GM23338 (cell line): Measurements from ENCODE around the gene HEXD. TPM values are rescaled to one million over a fixed set of nuclear protein-coding genes. Genes with fewer than 3 reads are reported as not detected.

Experiments
- ATAC-seq: fragments of 200-7000 bp; cut with Tn5 transposase; 3 replicates; pipeline ENCODE4 v1.9.1; 2020
- DNase-seq: peaks from one replicate; pipeline ENCODE4 v3.0.0-alpha.2; 2015; ENCODE audit warnings: low spot score
- H2AFZ ChIP-seq: fragments of 200-600 bp; sonication (generic); 2 replicates; pipeline ENCODE4 v1.8.0; 2016; ENCODE audit warnings: antibody characterized with exemption, mild to moderate bottlenecking, moderate library complexity
- H3F3A ChIP-seq: fragments of 200-600 bp; sonication (generic); replicated peaks from 2 replicates; pipeline ENCODE4 v1.8.0; 2017; ENCODE audit warnings: antibody characterized with exemption, mixed run types, low read depth
- H3K27ac ChIP-seq: fragments of 200-600 bp; sonication (generic); 2 replicates; pipeline ENCODE4 v1.6.1; 2016; ENCODE audit warnings: low read depth
- H3K27me3 ChIP-seq: fragments of 200-600 bp; sonication (generic); 2 replicates; pipeline ENCODE4 v1.8.0; 2016; ENCODE audit warnings: mild to moderate bottlenecking, mixed run types, moderate library complexity; ENCODE audit not compliant: insufficient read depth
- H3K36me3 ChIP-seq: fragments of 200-600 bp; sonication (generic); 2 replicates; pipeline ENCODE4 v1.8.0; 2016; ENCODE audit warnings: mild to moderate bottlenecking; ENCODE audit not compliant: insufficient read depth
- H3K4me1 ChIP-seq: fragments of 200-600 bp; sonication (generic); 2 replicates; pipeline ENCODE4 v1.8.0; 2016; ENCODE audit warnings: mild to moderate bottlenecking, moderate library complexity; ENCODE audit not compliant: insufficient read depth
- H3K4me2 ChIP-seq: fragments of 200-600 bp; sonication (generic); 2 replicates; pipeline ENCODE4 v1.7.1; 2017; ENCODE audit warnings: mixed run types
- H3K4me3 ChIP-seq: fragments of 200-600 bp; sonication (generic); 2 replicates; pipeline ENCODE4 v1.6.1; 2016; ENCODE audit warnings: mixed run types
- H3K79me2 ChIP-seq: fragments of 200-600 bp; sonication (generic); replicated peaks from 2 replicates; pipeline ENCODE4 v1.8.0; 2017; ENCODE audit warnings: mild to moderate bottlenecking; ENCODE audit not compliant: insufficient read depth
- H3K9me2 ChIP-seq: fragments of 200-600 bp; sonication (generic); 2 replicates; pipeline ENCODE4 v1.8.0; 2017; ENCODE audit not compliant: insufficient read depth
- H4K20me1 ChIP-seq: fragments of 200-600 bp; sonication (generic); replicated peaks from 2 replicates; pipeline ENCODE4 v1.8.0; 2017; ENCODE audit warnings: mild to moderate bottlenecking; ENCODE audit not compliant: insufficient read depth
- H3K27ac Mint-ChIP-seq: 2 replicates; pipeline ENCODE4 v1.8.0; 2020; ENCODE audit warnings: inconsistent platforms, mild to moderate bottlenecking, moderate library complexity, mixed read lengths
- H3K27me3 Mint-ChIP-seq: 3 replicates; pipeline ENCODE4 v1.8.0; 2022; ENCODE audit warnings: low read depth, mild to moderate bottlenecking, moderate library complexity, mixed read lengths, inconsistent platforms; ENCODE audit not compliant: insufficient read depth, poor library complexity
- H3K36me3 Mint-ChIP-seq: 3 replicates; pipeline ENCODE4 v1.8.0; 2021; ENCODE audit warnings: low read depth, mild to moderate bottlenecking, inconsistent platforms, moderate library complexity, mixed read lengths
- H3K4me1 Mint-ChIP-seq: 3 replicates; pipeline ENCODE4 v1.8.0; 2020; ENCODE audit warnings: mild to moderate bottlenecking, inconsistent platforms, mixed read lengths
- H3K4me3 Mint-ChIP-seq: 3 replicates; pipeline ENCODE4 v1.8.0; 2021; ENCODE audit warnings: moderate library complexity, mild to moderate bottlenecking, inconsistent platforms, mixed read lengths
- H3K9me3 Mint-ChIP-seq: 3 replicates; pipeline ENCODE4 v1.8.0; 2020; ENCODE audit warnings: moderate library complexity, mild to moderate bottlenecking, inconsistent platforms, mixed read lengths
- CREB1 ChIP-seq: fragments of 250-450 bp; sonication (Bioruptor Pico); IDR thresholded peaks from 2 replicates; pipeline ENCODE4 v1.5.0; 2020; ENCODE audit warnings: low read depth, mild to moderate bottlenecking, moderate library complexity
- CTCF ChIP-seq, 2 experiments: fragments of 200-600 bp in 1 of 2; sonication (generic) in 1 of 2; conservative IDR thresholded peaks; 2 replicates each; pipeline versions ENCODE4 v1.5.1 to v1.6.1; 2016 to 2017; ENCODE audit warnings: antibody characterized with exemption in 2 of 2, low read depth in 2 of 2, mild to moderate bottlenecking in 2 of 2, moderate library complexity in 1 of 2
- EZH2 ChIP-seq: fragments of 200-600 bp; sonication (generic); IDR thresholded peaks from one replicate; pipeline ENCODE4 v1.8.0; 2017; ENCODE audit warnings: antibody characterized with exemption, mild to moderate bottlenecking, low read depth; ENCODE audit not compliant: unreplicated experiment
- EZH2phosphoT487 ChIP-seq: fragments of 200-600 bp; sonication (generic); IDR thresholded peaks from one replicate; pipeline ENCODE4 v1.8.1; 2018; ENCODE audit warnings: antibody characterized with exemption; ENCODE audit not compliant: unreplicated experiment
- POLR2AphosphoS5 ChIP-seq: IDR thresholded peaks from 2 replicates; pipeline ENCODE4 v1.6.1; 2016; ENCODE audit warnings: antibody characterized with exemption, low read depth
- REST ChIP-seq: IDR thresholded peaks from one replicate; pipeline ENCODE4 v1.6.1; 2018; ENCODE audit warnings: antibody characterized with exemption; ENCODE audit not compliant: unreplicated experiment
- ZNF114 ChIP-seq: fragments of 250-450 bp; sonication (Bioruptor Pico); IDR thresholded peaks from 2 replicates; pipeline ENCODE4 v1.5.0; 2020; ENCODE audit warnings: mild to moderate bottlenecking, moderate library complexity
- ZNF331 ChIP-seq: fragments of 250-450 bp; sonication (Bioruptor Pico); IDR thresholded peaks from 2 replicates; pipeline ENCODE4 v1.5.0; 2020; ENCODE audit warnings: low read depth, mild to moderate bottlenecking, moderate library complexity
- polyA plus RNA-seq: library from polyadenylated mRNA; unstranded; fragments of >200 nt; fragmentation: Nextera tagmentation; extraction: Ambion mirVana; gene quantifications from 2 replicates; pipeline ENCODE4 v1.2.1, GENCODE V29; 2016
- total RNA-seq: library from RNA; depleted of rRNA; stranded (reverse); fragments of >200 nt; shearing (Covaris generic); gene quantifications from 2 replicates; pipeline ENCODE4 v1.2.3, GENCODE V29; 2014

HEXD gene
- total and polyA plus RNA-seq, 2 experiments from 2014 or later = 11.9 to 31.1 TPM

GRCh38 chr17:82405051-82405450, 13.1 kb upstream of the HEXD start (continued):
- TF ChIP-seq REST (no peak), EZH2 (no peak), ZNF114 (no peak), CREB1 (CRISPR knock-in tag) (no peak), POLR2AphosphoS5 (no peak), EZH2phosphoT487 (no peak)

GRCh38 chr17:82406131-82406671, 11.9 kb upstream of the HEXD start:
- no peaks in the 10 kb centered on the region; the same call in 2 of the 3 replicates for H3K9me3 Mint-ChIP-seq
- H3K4me1 Mint-ChIP-seq = no peaks in the 10 kb centered on the region; the same call in 2 of the 3 replicates
- Histone ChIP-seq H3K27me3 (no peaks in the 10 kb centered on the region), H4K20me1 (no peaks in the 10 kb centered on the region; the same call in 1 of the 2 replicates), H3K27ac (no peak overlapping the region), H3K4me1 (no peaks in the 10 kb centered on the region), H2AFZ (no peak overlapping the region), H3F3A (no peaks in the 10 kb centered on the region), H3K4me3 (no peak overlapping the region), H3K9me2 (no peaks in the 10 kb centered on the region), H3K36me3 (no peaks in the 10 kb centered on the region), H3K4me2 (no peak overlapping the region), H3K79me2 (no peaks in the 10 kb centered on the region)
- no peak for ATAC-seq
- H3K4me3 Mint-ChIP-seq = no peak overlapping the region
- H3K36me3 Mint-ChIP-seq = peaks cover 7% of the 10 kb centered on the region
- H3K27ac Mint-ChIP-seq = no peak overlapping the region
- peaks cover 6% of the 10 kb centered on the region for H3K27me3 Mint-ChIP-seq
- no peak for DNase-seq
- TF ChIP-seq EZH2phosphoT487 (no peak), REST (no peak), ZNF114 (no peak), ZNF331 (CRISPR knock-in tag) (no peak), EZH2 (no peak), CTCF (conservative IDR thresholded peaks at IDR 0.05; ENCODE audit: low read depth in 2 of 2) (no peak), POLR2AphosphoS5 (no peak)
